Endodermal cell (in vitro differentiated cells): Measurements from ENCODE around the gene HTATSF1. TPM values are rescaled to one million over a fixed set of nuclear protein-coding genes. Genes with fewer than 3 reads are reported as not detected.

Experiments used
- DNase-seq: peaks from one replicate; pipeline ENCODE4 v3.0.0-alpha.2; 2017
- H3K27ac ChIP-seq: 2 replicates; pipeline ENCODE4 v1.5.1; 2013; ENCODE audit warnings: mild to moderate bottlenecking, low read depth, low read length, moderate library complexity
- H3K27me3 ChIP-seq: 2 replicates; pipeline ENCODE4 v1.6.1; 2013; ENCODE audit warnings: mild to moderate bottlenecking, low read length, moderate library complexity; ENCODE audit not compliant: insufficient read depth, control insufficient read depth, poor library complexity, severe bottlenecking
- H3K36me3 ChIP-seq: 2 replicates; pipeline ENCODE4 v1.7.0; 2013; ENCODE audit warnings: mild to moderate bottlenecking, low read length, moderate library complexity; ENCODE audit not compliant: control insufficient read depth, insufficient read depth
- H3K4me1 ChIP-seq: one replicate; pipeline ENCODE4 v1.7.0; 2013; ENCODE audit warnings: low read length; ENCODE audit not compliant: control insufficient read depth, insufficient read depth
- H3K4me3 ChIP-seq: 2 replicates; pipeline ENCODE4 v1.5.1; 2013; ENCODE audit warnings: mild to moderate bottlenecking, low read length, moderate library complexity
- H3K9ac ChIP-seq: 2 replicates; pipeline ENCODE4 v1.6.1; 2013; ENCODE audit warnings: mild to moderate bottlenecking, low read length, moderate library complexity; ENCODE audit not compliant: poor library complexity, severe bottlenecking; ENCODE audit errors: extremely low read depth
- H3K9me3 ChIP-seq: 2 replicates; pipeline ENCODE4 v1.6.1; 2013; ENCODE audit warnings: mild to moderate bottlenecking, low read length, moderate library complexity; ENCODE audit not compliant: control insufficient read depth
- H3K27ac Mint-ChIP-seq: 2 replicates; pipeline ENCODE4 v1.8.0; 2020; ENCODE audit warnings: mixed read lengths
- H3K27me3 Mint-ChIP-seq: 2 replicates; pipeline ENCODE4 v1.8.0; 2021; ENCODE audit warnings: mild to moderate bottlenecking, mixed read lengths; ENCODE audit not compliant: insufficient read depth
- H3K36me3 Mint-ChIP-seq: 2 replicates; pipeline ENCODE4 v1.8.0; 2020; ENCODE audit warnings: low read depth, mixed read lengths
- H3K4me1 Mint-ChIP-seq: 2 replicates; pipeline ENCODE4 v1.8.0; 2020; ENCODE audit warnings: mixed read lengths
- H3K4me3 Mint-ChIP-seq: 2 replicates; pipeline ENCODE4 v1.8.0; 2020; ENCODE audit warnings: mild to moderate bottlenecking, moderate library complexity, mixed read lengths
- H3K9me3 Mint-ChIP-seq: 2 replicates; pipeline ENCODE4 v1.8.0; 2020; ENCODE audit warnings: mild to moderate bottlenecking, mixed read lengths
- CTCF ChIP-seq: fragments of 200-600 bp; sonication (generic); conservative IDR thresholded peaks from 2 replicates; pipeline ENCODE4 v1.5.0; 2021; ENCODE audit warnings: antibody characterized with exemption, mild to moderate bottlenecking
- WGBS, 2 experiments: methylation state at CpG; one replicate each; pipeline versions ENCODE4 v1.1.5 to v1.1.7; 2013; ENCODE audit warnings: missing lambda C conversion rate in 2 of 2, mixed read lengths in 1 of 2; ENCODE audit not compliant: insufficient coverage in 1 of 2, insufficient read length in 1 of 2; 5-methylcytosine and 5-hydroxymethylcytosine counted together
- total RNA-seq, 2 donors: library from RNA; stranded (reverse); fragmentation: NEBNext Ultra II Directional in 1 of 2; extraction: Animal tissue kit (Norgen Biotek cat#: 25700) in 1 of 2; gene quantifications; 2 replicates in 1 of 2; 3 replicates in 1 of 2; pipeline ENCODE4 v1.2.1, GENCODE V29; 2021

The HTATSF1 gene
- total RNA-seq, 2 donors from 2014 or later = 61.1 to 75.5 TPM

GRCh38 chrX:136496186-136496763, 1.1 kb upstream of the HTATSF1 start:
- H3K27me3 Mint-ChIP-seq = no peaks in the 10 kb centered on the region
- Histone ChIP-seq H3K9ac (peak overlapping the region; percentile 77), H3K27me3 (no peaks in the 10 kb centered on the region), H3K36me3 (peaks cover 20% of the 10 kb centered on the region), H3K9me3 (no peaks in the 10 kb centered on the region), H3K4me1 (no peaks in the 10 kb centered on the region), H3K4me3 (peak overlapping the region; percentile 91), H3K27ac (peak overlapping the region; percentile 92)
- peak overlapping the region; percentile 96 for H3K27ac Mint-ChIP-seq
- H3K4me1 Mint-ChIP-seq = peaks cover 6% of the 10 kb centered on the region
- no peak for DNase-seq
- peaks cover 45% of the 10 kb centered on the region for H3K9me3 Mint-ChIP-seq
- 6% methylated on average over 13 of the region's 13 CpGs; no CpG with 5 or more reads in 1 of the 2 experiments for WGBS, 2 experiments
- peak overlapping the region; percentile 83 for H3K4me3 Mint-ChIP-seq
- H3K36me3 Mint-ChIP-seq = peaks cover 8% of the 10 kb centered on the region
- no peak for TF ChIP-seq CTCF

- WGBS, 2 experiments = 0 to 3% methylated on average over 6 to 98 of the region's 111 CpGs
Measured at GRCh38 chrX:136496764-136497555, 432 bp upstream of the HTATSF1 start.

GRCh38 chrX:136519069-136519468, 21.7 kb downstream of the HTATSF1 start:
- Histone ChIP-seq H3K27me3 (no peaks in the 10 kb centered on the region), H3K4me1 (no peaks in the 10 kb centered on the region), H3K9ac (no peak overlapping the region), H3K27ac (no peak overlapping the region), H3K4me3 (no peak overlapping the region), H3K9me3 (no peaks in the 10 kb centered on the region), H3K36me3 (no peaks in the 10 kb centered on the region)
- Mint-ChIP-seq H3K9me3 (peaks cover 29% of the 10 kb centered on the region), H3K4me1 (no peaks in the 10 kb centered on the region), H3K4me3 (no peak overlapping the region), H3K27ac (no peak overlapping the region), H3K27me3 (no peaks in the 10 kb centered on the region), H3K36me3 (no peaks in the 10 kb centered on the region)
- TF ChIP-seq CTCF = peak; percentile 22
- no peak for DNase-seq
- 68 to 76% methylated on average over 2 to 3 of the region's 5 CpGs for WGBS, 2 experiments

More at GRCh38 chrX:136496764-136497555, 432 bp upstream of the HTATSF1 start:
- Histone ChIP-seq H3K4me3 (peak overlapping the region; percentile 91), H3K27ac (peak overlapping the region; percentile 92), H3K9me3 (no peaks in the 10 kb centered on the region), H3K4me1 (no peaks in the 10 kb centered on the region), H3K36me3 (peaks cover 27% of the 10 kb centered on the region), H3K9ac (peak overlapping the region; percentile 77), H3K27me3 (no peaks in the 10 kb centered on the region)
- Mint-ChIP-seq H3K4me3 (peak overlapping the region; percentile 83), H3K27ac (peak overlapping the region; percentile 96), H3K4me1 (peaks cover 6% of the 10 kb centered on the region), H3K27me3 (no peaks in the 10 kb centered on the region), H3K36me3 (peaks cover 8% of the 10 kb centered on the region), H3K9me3 (peaks cover 40% of the 10 kb centered on the region)
- TF ChIP-seq CTCF = no peak
- peak; percentile 87 for DNase-seq
